Astrocyte (in vitro differentiated cells and primary cell): ENCODE data around the gene AVP.

Experiments used
- EZH2 ChIP-seq: IDR thresholded peaks from 2 replicates; pipeline ENCODE4 v1.6.1; 2012; ENCODE audit warnings: mild to moderate bottlenecking, low read length, inconsistent platforms; ENCODE audit not compliant: insufficient read depth
- TF ChIP-seq, protein P1 (sequence below): IDR thresholded peaks from 2 replicates; pipeline ENCODE4 v1.5.1; 2011; ENCODE audit warnings: low read depth, mild to moderate bottlenecking, inconsistent platforms, low read length, moderate library complexity; ENCODE audit not compliant: insufficient read depth

DNA sequence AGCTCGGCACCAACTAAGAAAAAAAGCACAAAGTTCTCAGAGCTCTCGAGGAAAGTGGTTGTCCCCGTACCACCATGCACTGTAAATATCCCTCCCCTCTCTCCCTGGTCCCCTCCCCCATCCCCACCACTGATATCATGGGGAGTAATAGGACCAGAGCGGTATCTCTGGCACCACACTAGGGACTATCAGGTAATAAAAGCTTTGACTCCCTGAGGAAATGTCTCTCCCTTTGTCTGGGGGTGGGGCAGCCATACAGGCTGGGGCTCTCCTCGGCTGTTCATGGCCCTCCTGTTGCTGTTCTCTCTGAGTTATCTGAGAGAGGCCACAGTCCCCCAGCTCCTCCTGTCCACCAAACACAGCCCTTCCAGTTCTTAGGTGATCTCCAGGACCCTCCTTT, 46.1 kb downstream of the AVP start:
- no peak for TF ChIP-seq EZH2
- TF ChIP-seq, protein P1, sequence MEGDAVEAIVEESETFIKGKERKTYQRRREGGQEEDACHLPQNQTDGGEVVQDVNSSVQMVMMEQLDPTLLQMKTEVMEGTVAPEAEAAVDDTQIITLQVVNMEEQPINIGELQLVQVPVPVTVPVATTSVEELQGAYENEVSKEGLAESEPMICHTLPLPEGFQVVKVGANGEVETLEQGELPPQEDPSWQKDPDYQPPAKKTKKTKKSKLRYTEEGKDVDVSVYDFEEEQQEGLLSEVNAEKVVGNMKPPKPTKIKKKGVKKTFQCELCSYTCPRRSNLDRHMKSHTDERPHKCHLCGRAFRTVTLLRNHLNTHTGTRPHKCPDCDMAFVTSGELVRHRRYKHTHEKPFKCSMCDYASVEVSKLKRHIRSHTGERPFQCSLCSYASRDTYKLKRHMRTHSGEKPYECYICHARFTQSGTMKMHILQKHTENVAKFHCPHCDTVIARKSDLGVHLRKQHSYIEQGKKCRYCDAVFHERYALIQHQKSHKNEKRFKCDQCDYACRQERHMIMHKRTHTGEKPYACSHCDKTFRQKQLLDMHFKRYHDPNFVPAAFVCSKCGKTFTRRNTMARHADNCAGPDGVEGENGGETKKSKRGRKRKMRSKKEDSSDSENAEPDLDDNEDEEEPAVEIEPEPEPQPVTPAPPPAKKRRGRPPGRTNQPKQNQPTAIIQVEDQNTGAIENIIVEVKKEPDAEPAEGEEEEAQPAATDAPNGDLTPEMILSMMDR, result no peak
